ENCODE results near the gene TNFRSF13B. TPM values are rescaled to one million over a fixed set of nuclear protein-coding genes. Genes with fewer than 3 reads are reported as not detected.

The TNFRSF13B gene
- total RNA-seq, 6 experiments from 2014 or later = not detected

GRCh38 chr17:16918443-16918842 is 53.5 kb downstream of the TNFRSF13B start:
- TF ChIP-seq, protein P1, sequence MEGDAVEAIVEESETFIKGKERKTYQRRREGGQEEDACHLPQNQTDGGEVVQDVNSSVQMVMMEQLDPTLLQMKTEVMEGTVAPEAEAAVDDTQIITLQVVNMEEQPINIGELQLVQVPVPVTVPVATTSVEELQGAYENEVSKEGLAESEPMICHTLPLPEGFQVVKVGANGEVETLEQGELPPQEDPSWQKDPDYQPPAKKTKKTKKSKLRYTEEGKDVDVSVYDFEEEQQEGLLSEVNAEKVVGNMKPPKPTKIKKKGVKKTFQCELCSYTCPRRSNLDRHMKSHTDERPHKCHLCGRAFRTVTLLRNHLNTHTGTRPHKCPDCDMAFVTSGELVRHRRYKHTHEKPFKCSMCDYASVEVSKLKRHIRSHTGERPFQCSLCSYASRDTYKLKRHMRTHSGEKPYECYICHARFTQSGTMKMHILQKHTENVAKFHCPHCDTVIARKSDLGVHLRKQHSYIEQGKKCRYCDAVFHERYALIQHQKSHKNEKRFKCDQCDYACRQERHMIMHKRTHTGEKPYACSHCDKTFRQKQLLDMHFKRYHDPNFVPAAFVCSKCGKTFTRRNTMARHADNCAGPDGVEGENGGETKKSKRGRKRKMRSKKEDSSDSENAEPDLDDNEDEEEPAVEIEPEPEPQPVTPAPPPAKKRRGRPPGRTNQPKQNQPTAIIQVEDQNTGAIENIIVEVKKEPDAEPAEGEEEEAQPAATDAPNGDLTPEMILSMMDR (IDR thresholded peaks at IDR 0.05) = no peak
- Mint-ChIP-seq H3K36me3 (ENCODE audit: low read depth) (no peaks in the 10 kb centered on the region), H3K4me3 (no peak overlapping the region), H3K9me3 (no peaks in the 10 kb centered on the region), H3K4me1 (ENCODE audit: low read depth) (peaks cover 6% of the 10 kb centered on the region), H3K27me3 (ENCODE audit: insufficient read depth) (peaks cover 13% of the 10 kb centered on the region), H3K27ac (no peak overlapping the region)
- no peak for DNase-seq

GRCh38 chr17:16917671-16918394 is 54.1 kb downstream of the TNFRSF13B start:
- Mint-ChIP-seq H3K4me1 (ENCODE audit: low read depth) (peaks cover 6% of the 10 kb centered on the region), H3K36me3 (ENCODE audit: low read depth) (no peaks in the 10 kb centered on the region), H3K9me3 (no peaks in the 10 kb centered on the region), H3K4me3 (no peak overlapping the region), H3K27ac (no peak overlapping the region), H3K27me3 (ENCODE audit: insufficient read depth) (peaks cover 13% of the 10 kb centered on the region)
- TF ChIP-seq, protein P1 (IDR thresholded peaks at IDR 0.05) = no peak
- DNase-seq = no peak

- TF ChIP-seq, protein P1 (IDR thresholded peaks at IDR 0.05) = no peak
- H3K27me3 Mint-ChIP-seq (ENCODE audit: insufficient read depth) = peaks cover 13% of the 10 kb centered on the region
- peaks cover 6% of the 10 kb centered on the region for H3K4me1 Mint-ChIP-seq (ENCODE audit: low read depth)
- H3K4me3 Mint-ChIP-seq = no peak overlapping the region
- no peak for DNase-seq
- H3K9me3 Mint-ChIP-seq = no peaks in the 10 kb centered on the region
- H3K36me3 Mint-ChIP-seq (ENCODE audit: low read depth) = no peaks in the 10 kb centered on the region
- no peak overlapping the region for H3K27ac Mint-ChIP-seq
Measured at GRCh38 chr17:16916557-16916920, 55.4 kb downstream of the TNFRSF13B start.

DNA sequence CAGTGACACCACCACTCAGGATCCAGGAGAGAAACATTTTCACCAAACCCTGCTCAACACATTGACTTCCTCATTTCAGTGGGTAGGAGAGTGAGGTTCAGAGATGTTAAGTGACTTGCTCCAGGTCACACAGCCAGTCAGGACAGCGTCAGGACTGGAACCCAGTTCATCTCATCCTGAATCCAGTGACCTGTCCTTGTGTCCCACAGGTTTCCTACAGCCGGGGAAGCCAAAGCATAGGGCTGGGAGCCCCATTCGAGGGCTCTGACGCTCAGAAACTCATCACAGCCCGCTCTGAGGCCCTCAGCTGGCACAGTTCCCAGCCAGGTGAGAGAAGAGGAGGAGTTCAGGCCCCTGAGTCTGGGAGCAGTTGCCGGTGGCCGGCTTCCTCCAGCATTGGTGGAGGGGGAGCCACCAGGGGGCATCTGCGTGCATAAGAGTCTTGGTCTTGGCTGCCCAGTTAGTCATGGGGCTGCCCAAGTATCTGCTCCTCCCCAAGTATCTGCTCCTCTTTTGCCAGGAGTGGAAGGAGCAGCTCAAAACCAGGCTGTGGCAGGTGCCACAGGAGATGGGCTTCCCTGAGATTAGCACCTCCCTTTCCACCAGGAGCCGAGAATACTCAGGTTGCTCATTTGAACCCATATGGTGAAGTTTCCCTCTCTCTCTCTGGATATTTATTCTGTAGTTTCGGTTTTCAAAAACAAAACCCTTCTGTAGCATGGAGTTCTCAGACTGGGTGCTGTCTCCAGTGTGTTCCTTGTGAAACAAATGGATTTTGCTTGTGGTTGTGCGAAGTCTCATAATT is 56.0 kb downstream of the TNFRSF13B start:
- Mint-ChIP-seq H3K4me3 (no peak overlapping the region), H3K27me3 (ENCODE audit: insufficient read depth) (peaks cover 13% of the 10 kb centered on the region), H3K27ac (no peak overlapping the region), H3K4me1 (ENCODE audit: low read depth) (peaks cover 6% of the 10 kb centered on the region), H3K36me3 (ENCODE audit: low read depth) (no peaks in the 10 kb centered on the region), H3K9me3 (no peaks in the 10 kb centered on the region)
- DNase-seq = peak; percentile 28
- TF ChIP-seq, protein P1 (IDR thresholded peaks at IDR 0.05) = peak; percentile 77

GRCh38 chr17:16913463-16913862 is 58.5 kb downstream of the TNFRSF13B start:
- Mint-ChIP-seq H3K9me3 (no peaks in the 10 kb centered on the region), H3K27me3 (ENCODE audit: insufficient read depth) (peaks cover 13% of the 10 kb centered on the region), H3K4me1 (ENCODE audit: low read depth) (peaks cover 7% of the 10 kb centered on the region), H3K36me3 (ENCODE audit: low read depth) (no peaks in the 10 kb centered on the region), H3K4me3 (no peak overlapping the region), H3K27ac (no peak overlapping the region)
- TF ChIP-seq, protein P1 (IDR thresholded peaks at IDR 0.05) = no peak
- DNase-seq = no peak

Measured in HFFc6 (cell line).